Measurements from ENCODE around the gene EFCAB6.

Gene EFCAB6

GRCh38 chr22:43532301-43533155, 279.6 kb downstream of the EFCAB6 start:
- Mint-ChIP-seq H3K27ac (no peak overlapping the region), H3K4me3 (no peak overlapping the region)
- ATAC-seq = no peak

GRCh38 chr22:43531651-43532050, 280.5 kb downstream of the EFCAB6 start:
- Mint-ChIP-seq H3K27ac (no peak overlapping the region), H3K4me3 (no peak overlapping the region), H3K9me3 (no peaks in the 10 kb centered on the region), H3K27me3 (peaks cover 26% of the 10 kb centered on the region), H3K4me1 (no peaks in the 10 kb centered on the region)
- no peak for ATAC-seq
- no peak for DNase-seq

More at GRCh38 chr22:43532301-43533155, 279.6 kb downstream of the EFCAB6 start:
- Mint-ChIP-seq H3K4me1 (no peaks in the 10 kb centered on the region), H3K27me3 (peaks cover 17% of the 10 kb centered on the region), H3K9me3 (no peaks in the 10 kb centered on the region)
- no peak for DNase-seq

DNA sequence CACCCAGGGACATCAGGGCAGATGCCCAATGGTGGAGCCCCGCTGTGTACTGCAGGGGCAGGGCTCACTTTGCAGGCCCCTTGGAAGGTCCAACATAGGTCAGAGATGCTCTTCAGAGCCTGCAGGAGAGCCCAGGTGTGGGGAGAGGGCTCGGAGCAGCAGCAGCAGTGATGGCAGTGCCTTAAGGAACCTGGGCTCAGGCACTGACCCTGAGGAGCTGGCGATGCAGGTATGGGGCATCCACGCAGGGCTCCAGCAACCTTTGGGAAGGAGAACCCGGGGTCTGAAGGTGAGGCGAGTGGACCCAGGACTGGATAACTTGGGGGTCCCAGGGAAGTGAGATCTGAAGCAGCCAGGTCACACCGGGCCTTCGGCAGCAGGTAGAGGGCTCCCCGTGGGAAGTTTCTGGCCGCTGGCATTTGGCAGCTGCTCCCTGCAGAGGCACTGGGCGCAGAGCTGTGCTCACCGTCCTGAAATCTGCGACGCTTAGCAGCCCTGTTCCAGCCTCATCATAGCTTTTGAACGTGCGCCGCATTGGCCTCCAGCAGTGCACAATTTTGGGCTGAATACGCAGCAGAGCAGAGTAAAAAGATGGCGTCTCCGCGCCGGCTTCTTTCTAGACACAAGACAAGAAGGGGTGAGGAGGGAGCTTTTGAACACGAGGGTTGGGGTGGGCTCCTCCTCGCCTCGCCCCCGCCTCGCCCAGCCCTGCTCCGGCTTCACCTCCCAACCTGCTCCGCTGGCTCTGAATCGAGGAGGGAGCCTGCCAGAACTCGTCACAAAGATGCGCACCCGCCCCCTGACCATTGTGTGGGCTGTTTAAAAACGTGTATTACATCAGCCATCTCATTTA, 281.5 kb downstream of the EFCAB6 start:
- H3K27ac Mint-ChIP-seq = no peak overlapping the region
- H3K4me3 Mint-ChIP-seq = no peak overlapping the region
- no peak for DNase-seq
- H3K9me3 Mint-ChIP-seq = no peaks in the 10 kb centered on the region
- ATAC-seq = no peak
- H3K4me1 Mint-ChIP-seq = no peaks in the 10 kb centered on the region
- peaks cover 33% of the 10 kb centered on the region for H3K27me3 Mint-ChIP-seq

DNA sequence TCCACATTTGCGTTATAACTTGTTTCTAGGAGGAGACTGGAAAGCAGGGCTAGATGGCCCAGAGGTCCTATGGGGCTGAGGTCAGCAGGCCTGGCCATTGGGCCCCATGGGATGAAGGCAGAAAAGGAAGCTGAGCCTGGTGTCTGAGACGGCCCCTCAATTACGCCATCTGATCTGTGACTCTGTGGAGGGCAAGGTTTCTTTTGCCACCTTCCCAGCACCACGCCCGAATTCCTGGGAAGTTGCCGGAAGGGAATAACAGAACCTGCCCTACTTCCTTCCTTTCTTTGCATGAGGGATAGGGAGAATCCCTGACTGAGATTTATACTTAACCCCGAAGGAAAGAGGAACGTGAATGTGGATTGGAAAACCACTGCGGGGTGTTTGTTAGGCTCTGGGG, 282.2 kb downstream of the EFCAB6 start:
- no peak overlapping the region for H3K4me3 Mint-ChIP-seq
- no peaks in the 10 kb centered on the region for H3K9me3 Mint-ChIP-seq
- ATAC-seq (no peak), DNase-seq (no peak)
- peaks cover 36% of the 10 kb centered on the region for H3K27me3 Mint-ChIP-seq
- H3K27ac Mint-ChIP-seq = peak overlapping the region in 1 of 2 donors; percentile 82
- H3K4me1 Mint-ChIP-seq = no peaks in the 10 kb centered on the region

- DNase-seq (no peak), ATAC-seq (no peak)
- peak overlapping the region in 1 of 2 donors; percentile 82 for H3K27ac Mint-ChIP-seq
- H3K4me3 Mint-ChIP-seq = no peak overlapping the region
- peaks cover 41% of the 10 kb centered on the region for H3K27me3 Mint-ChIP-seq
- no peaks in the 10 kb centered on the region for H3K4me1 Mint-ChIP-seq
- H3K9me3 Mint-ChIP-seq = no peaks in the 10 kb centered on the region
Observed at GRCh38 chr22:43529461-43529860, 282.6 kb downstream of the EFCAB6 start.

- Mint-ChIP-seq H3K27ac (peak overlapping the region in 1 of 2 donors; percentile 74), H3K9me3 (no peaks in the 10 kb centered on the region), H3K4me1 (no peaks in the 10 kb centered on the region), H3K4me3 (no peak overlapping the region), H3K27me3 (peaks cover 41% of the 10 kb centered on the region)
- DNase-seq (no peak), ATAC-seq (no peak)
Observed at GRCh38 chr22:43528601-43529360, 283.3 kb downstream of the EFCAB6 start.

- ATAC-seq (no peak), DNase-seq (no peak)
- no peak overlapping the region for H3K4me3 Mint-ChIP-seq
- peaks cover 41% of the 10 kb centered on the region for H3K27me3 Mint-ChIP-seq
- no peak overlapping the region for H3K27ac Mint-ChIP-seq
- H3K4me1 Mint-ChIP-seq = no peaks in the 10 kb centered on the region
- H3K9me3 Mint-ChIP-seq = no peaks in the 10 kb centered on the region
Observed at GRCh38 chr22:43526946-43527345, 285.2 kb downstream of the EFCAB6 start.

GRCh38 chr22:43526117-43526655, 285.9 kb downstream of the EFCAB6 start:
- H3K4me3 Mint-ChIP-seq = no peak overlapping the region

GRCh38 chr22:43521716-43522115, 290.4 kb downstream of the EFCAB6 start:
- no peak for ATAC-seq
- Mint-ChIP-seq H3K4me1 (peaks cover 10% of the 10 kb centered on the region), H3K27me3 (peaks cover 23% of the 10 kb centered on the region), H3K9me3 (no peaks in the 10 kb centered on the region), H3K4me3 (no peak overlapping the region), H3K27ac (no peak overlapping the region)
- DNase-seq = no peak

More at GRCh38 chr22:43526117-43526655, 285.9 kb downstream of the EFCAB6 start:
- Mint-ChIP-seq H3K4me1 (peaks cover under 1% of the 10 kb centered on the region), H3K9me3 (no peaks in the 10 kb centered on the region), H3K27me3 (peaks cover 41% of the 10 kb centered on the region), H3K27ac (no peak overlapping the region)
- ATAC-seq = no peak
- DNase-seq = no peak

DNA sequence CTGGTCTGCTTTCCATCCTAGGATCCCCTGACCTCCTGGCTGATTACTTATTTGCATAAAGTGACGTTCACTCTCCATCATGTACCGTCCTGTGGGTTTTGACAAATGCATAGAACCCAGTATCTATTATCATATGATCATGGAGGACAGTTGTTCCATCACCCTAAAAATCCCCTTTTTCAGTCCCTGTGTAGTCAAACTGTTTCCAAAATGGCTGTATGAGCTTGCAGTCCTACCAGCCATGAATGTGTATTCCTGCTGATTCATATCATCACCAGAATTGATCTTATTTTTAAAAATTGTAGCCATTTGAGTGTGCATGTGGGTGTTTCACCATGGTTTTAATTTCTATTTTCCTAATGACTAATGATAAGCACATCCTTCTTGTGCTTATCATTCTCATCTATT, 291.5 kb downstream of the EFCAB6 start:
- H3K4me1 Mint-ChIP-seq = peaks cover 10% of the 10 kb centered on the region
- DNase-seq (peak in 1 of 2 donors; percentile 32), ATAC-seq (peak; percentile 98)

GRCh38 chr22:43516996-43517635, 295.0 kb downstream of the EFCAB6 start:
- H3K4me1 Mint-ChIP-seq = peaks cover 10% of the 10 kb centered on the region
- H3K27me3 Mint-ChIP-seq = no peaks in the 10 kb centered on the region
- ATAC-seq = no peak
- H3K4me3 Mint-ChIP-seq = no peak overlapping the region
- H3K9me3 Mint-ChIP-seq = no peaks in the 10 kb centered on the region
- no peak for DNase-seq
- peak overlapping the region in 1 of 2 donors; percentile 61 for H3K27ac Mint-ChIP-seq

More for the DNA sequence above, 291.5 kb downstream of the EFCAB6 start:
- H3K27ac Mint-ChIP-seq = peak overlapping the region in 1 of 2 donors; percentile 13
- H3K27me3 Mint-ChIP-seq = peaks cover 12% of the 10 kb centered on the region
- H3K9me3 Mint-ChIP-seq = no peaks in the 10 kb centered on the region
- peak overlapping the region in 1 of 2 donors; percentile 35 for H3K4me3 Mint-ChIP-seq

DNA sequence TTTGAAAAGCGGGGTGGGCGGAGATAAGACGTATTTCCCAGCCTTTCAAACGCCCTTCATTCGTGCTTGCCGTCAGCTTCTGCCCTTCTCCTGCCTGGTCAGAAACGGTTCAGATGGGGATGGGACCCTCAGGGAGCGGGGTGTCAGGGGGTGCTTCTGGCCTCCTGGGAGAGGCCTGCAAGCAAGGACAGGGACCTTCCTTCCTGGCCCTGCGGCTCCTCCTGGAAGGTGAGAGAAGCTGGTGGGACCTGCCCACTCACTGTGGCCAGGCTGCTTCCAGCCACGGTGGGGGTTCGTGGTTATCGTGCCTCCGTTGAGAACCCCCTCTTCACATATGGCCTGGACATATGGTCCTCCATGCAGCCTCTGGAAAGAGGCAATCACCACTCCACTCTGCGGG, 295.7 kb downstream of the EFCAB6 start:
- Mint-ChIP-seq H3K9me3 (no peaks in the 10 kb centered on the region), H3K27ac (no peak overlapping the region), H3K27me3 (no peaks in the 10 kb centered on the region), H3K4me3 (no peak overlapping the region), H3K4me1 (peaks cover 10% of the 10 kb centered on the region)
- no peak for ATAC-seq
- no peak for DNase-seq

GRCh38 chr22:43515902-43516301, 296.2 kb downstream of the EFCAB6 start:
- Mint-ChIP-seq H3K4me3 (no peak overlapping the region), H3K9me3 (no peaks in the 10 kb centered on the region), H3K27me3 (no peaks in the 10 kb centered on the region), H3K27ac (no peak overlapping the region), H3K4me1 (peaks cover 7% of the 10 kb centered on the region)
- DNase-seq (no peak), ATAC-seq (no peak)

DNA sequence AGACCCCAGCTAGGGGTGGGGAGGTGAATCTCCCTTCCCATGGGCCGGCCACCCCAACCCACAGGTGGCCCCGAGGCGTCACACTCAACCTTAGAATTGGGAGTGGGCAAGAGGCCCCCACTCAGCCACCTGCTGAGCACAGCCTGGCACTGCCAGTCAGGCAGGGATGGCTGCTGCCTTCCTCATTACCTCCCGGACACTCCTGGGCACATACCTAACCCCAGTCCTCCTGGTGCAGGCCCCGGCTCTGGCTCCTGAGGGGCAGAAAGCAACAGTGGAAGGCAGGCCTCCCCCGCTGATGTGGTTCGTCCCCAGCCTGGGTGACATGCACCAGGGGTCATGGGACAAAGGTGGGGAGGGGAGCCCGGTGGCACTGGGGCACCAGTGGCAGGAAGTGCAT, 296.7 kb downstream of the EFCAB6 start:
- Mint-ChIP-seq H3K4me3 (no peak overlapping the region), H3K4me1 (peaks cover 2% of the 10 kb centered on the region), H3K9me3 (no peaks in the 10 kb centered on the region), H3K27ac (no peak overlapping the region), H3K27me3 (no peaks in the 10 kb centered on the region)
- no peak for ATAC-seq
- DNase-seq = no peak
